ENCODE results near the gene FAM25C.
"Not testable (repeated sequence)": the region's sequence is repeated elsewhere in the genome, so short reads cannot be mapped to it uniquely, and the experiment has no call there.

Gene FAM25C

DNA sequence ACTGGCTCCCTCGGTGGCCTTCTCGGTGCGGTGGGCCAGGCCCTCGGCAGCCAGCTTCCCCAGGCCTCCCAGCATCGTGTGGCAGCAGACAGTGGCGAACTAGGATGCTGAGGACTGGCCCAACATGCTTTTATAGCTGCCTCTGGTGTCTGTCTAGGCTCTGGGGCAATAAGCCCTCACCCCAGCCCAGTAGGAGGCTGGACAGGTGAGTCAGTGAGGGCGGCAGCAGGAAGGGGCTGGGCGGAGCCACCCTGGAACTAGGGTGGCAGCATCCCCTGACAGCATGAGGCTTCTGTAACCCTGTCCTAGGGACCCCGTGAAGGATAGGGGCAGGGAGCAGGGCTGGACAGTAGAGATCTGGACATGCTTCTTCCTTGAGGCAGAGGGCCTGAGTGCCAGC lies at the start of gene FAM25C:
TSS of gene FAM25C (minus strand) at position 101 of the 400 bp plus-strand sequence. CDS start at position 75, 26 bp downstream.
- not testable (repeated sequence) for DNase-seq

DNA sequence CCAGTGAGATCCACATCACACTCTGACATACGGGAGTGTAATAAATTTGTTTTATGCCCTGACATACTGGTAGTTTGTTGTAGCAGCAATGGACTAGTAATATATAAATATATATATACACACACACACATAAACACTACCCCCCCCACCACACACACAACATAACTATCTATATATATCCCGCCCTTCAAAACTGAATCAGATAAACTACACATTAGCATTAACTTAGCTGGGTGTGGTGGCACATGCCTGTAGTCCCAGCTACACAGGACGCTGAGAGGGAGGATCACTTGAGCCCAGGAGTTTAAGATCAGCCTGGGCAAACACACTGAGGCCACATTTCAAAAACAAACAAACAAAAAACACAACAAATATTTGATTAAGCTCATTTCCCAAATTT lies 45.0 kb upstream of the FAM25C start:
- not testable (repeated sequence) for DNase-seq

DNA sequence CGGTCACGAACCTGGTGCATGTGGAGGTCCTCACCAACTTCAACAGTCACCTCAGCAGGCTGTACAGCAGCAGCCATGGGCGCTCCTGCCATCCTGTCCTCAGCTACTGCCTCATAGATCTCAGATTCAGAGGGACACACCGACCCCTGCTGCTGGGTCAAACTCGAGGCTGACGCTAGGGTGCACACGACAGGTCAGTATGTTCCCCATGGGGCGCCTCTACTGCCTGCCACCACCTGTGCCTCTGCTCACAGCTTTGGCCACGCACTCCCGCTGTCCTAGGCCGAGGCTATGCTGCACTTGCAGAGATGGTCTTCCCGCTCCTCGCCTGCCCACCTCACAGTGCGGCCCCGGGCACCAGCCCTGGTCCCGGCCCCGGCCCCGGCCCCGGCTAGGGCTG lies 31.8 kb upstream of the FAM25C start:
- peak; percentile 7 for DNase-seq

GRCh38 chr10:48002306-48002705 lies 2.7 kb upstream of the FAM25C start:
- DNase-seq = not testable (repeated sequence)

GRCh38 chr10:47994045-47994444 lies 5.5 kb downstream of the FAM25C start:
- DNase-seq = not testable (repeated sequence)

GRCh38 chr10:47992560-47992959 lies 7.0 kb downstream of the FAM25C start:
- DNase-seq = not testable (repeated sequence)

DNA sequence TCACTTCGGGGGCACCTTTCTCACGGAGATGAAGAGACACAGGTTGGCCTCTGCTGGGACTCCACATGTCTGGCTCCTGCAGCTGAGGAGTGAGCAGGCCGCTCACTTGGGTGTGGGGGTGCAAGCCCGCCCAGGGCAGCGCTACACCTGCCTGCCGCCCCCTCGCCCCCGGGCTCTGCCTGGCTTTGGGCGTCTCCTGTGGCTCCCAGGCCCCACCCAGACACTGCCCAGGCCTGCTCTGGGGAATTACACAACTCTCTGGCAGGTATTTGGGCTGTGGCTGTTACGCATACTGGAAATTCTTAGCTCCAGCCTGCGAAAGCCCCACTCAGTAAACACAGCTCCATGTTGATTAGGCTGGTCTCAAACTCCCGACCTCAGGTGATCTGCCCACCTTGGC lies 7.9 kb downstream of the FAM25C start:
- not testable (repeated sequence) for DNase-seq

- DNase-seq = not testable (repeated sequence)
These were observed 9.5 kb downstream of the FAM25C start for GRCh38 chr10:47990097-47990496.

DNA sequence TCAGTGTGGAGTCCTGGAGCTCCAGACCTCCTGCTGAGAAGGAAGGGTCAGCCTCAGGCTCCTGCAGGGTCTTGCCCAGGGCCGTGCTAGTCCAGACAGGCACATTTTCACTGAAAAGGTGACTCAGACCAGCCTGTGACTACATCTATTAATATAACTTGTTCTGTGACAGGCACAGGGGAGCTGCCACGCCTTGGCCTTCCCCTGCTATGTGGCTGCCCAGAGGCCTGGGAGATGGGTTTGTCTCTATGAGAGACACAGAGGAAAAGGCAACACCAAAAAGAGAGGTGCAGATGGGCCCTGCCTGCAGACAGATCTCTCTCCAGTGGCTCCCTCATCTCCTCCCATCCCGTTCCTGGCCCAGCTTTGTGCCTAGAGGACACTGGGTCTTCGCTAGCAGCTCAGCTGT lies 10.0 kb downstream of the FAM25C start:
- not testable (repeated sequence) for DNase-seq

GRCh38 chr10:47988718-47989541 lies 10.7 kb downstream of the FAM25C start:
- DNase-seq = not testable (repeated sequence)

- not testable (repeated sequence) for DNase-seq
These were observed 11.6 kb downstream of the FAM25C start for GRCh38 chr10:47987952-47988351.

- peak; percentile 27 for DNase-seq
These were observed 13.0 kb downstream of the FAM25C start for GRCh38 chr10:47986413-47987230.

DNA sequence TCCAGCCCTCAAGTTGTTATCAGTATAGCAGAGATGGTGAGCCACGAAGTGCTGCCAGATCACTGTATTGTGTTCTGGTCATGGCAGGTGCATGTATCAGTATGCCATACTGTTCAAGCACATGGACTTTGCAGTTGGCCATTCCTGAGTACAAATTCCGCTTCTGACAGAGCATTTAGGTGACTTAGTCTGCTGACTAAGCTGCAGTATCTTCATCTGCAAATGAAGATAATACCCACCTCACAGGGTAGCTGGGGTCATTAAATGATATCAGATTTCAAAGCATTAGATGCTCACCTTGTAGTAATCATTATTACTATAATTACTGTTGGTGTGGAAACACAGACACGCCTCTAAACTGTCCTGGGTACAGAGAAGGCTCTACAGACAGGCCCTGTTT lies 24.2 kb downstream of the FAM25C start:
- DNase-seq = not testable (repeated sequence)

DNA sequence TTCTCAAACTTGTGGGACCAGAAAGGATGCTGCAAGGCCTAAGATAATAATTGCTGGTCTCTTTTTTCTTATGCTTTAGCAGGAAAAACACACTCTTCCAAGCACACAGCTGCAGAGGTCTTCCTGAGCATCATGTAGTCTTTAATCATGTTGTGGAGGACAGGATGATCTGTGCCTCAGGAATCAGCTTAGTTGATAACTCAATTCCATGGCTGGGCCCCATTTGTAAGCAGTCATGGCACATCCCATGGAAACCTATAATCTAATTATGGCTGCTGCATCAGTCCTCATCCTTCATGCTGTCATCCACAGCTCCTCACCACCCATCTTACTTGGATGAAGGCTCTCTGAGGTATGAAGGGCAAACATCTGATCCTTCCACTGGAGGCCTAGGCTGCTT lies 26.5 kb downstream of the FAM25C start:
- DNase-seq = not testable (repeated sequence)

DNA sequence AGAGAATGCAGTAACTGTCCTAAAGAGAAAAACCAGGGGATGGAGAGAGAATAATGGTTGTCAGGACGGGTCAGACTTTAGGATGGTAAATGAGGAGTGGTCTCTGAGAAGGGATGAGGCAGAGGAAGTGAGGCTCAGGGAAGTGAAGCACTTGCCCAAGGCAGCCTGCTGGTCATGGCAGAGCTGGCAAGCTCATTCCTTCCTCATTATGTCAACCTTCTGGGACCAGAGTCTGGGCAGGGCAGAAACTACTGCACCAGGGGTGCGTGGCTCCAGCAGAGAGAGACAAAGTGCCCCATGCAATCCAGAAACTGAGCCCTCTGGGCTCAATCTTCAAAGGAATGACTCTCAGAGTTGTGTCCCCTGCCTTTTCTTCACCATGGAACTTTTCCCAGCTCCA lies 27.5 kb downstream of the FAM25C start:
- DNase-seq = not testable (repeated sequence)

DNA sequence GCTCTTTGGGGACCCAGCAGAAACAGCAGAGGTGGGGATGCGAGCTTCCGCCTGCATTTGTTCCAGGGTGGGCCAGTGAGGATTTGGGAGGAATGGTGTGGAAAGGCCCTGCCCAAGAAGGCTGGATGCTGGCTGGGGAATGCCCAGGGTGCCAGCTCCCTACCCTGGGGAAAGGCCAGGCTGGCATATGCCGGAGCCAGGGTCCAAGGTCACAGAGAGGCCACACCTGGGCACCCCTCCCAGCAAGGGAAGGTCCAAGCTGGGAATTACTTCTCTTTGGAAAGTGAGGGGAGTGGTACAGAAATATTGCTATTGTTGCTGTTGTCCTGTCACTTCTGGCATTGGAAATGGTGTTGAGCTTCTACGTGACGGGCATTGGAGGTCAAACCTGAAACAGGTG lies 28.0 kb downstream of the FAM25C start:
- DNase-seq = not testable (repeated sequence)

- peak; percentile 15 for DNase-seq
These were observed 29.5 kb downstream of the FAM25C start for GRCh38 chr10:47970047-47970446.

DNA sequence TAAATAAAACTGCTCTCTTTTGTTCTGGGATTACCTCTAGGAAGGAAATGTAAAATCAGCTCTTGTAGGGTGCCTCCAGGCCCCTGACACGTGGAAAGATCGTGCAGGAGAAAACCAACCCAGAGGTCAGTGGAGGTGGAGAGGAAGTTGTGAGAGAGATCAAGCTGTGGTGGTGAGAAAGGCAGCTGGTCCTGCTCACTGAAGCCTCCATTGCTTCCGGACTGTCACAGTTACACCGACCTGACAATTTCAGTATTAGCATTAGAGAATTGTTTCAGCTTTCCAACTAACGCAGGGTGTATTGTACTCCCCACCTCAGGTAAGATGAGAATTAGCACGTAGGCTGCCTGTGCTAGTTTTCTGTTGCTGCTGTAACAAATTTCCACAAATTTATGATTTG lies 30.6 kb downstream of the FAM25C start:
- DNase-seq = not testable (repeated sequence)

GRCh38 chr10:47964280-47965063 lies 35.1 kb downstream of the FAM25C start:
- not testable (repeated sequence) for DNase-seq

GRCh38 chr10:47962785-47963184 lies 36.8 kb downstream of the FAM25C start:
- not testable (repeated sequence) for DNase-seq

DNA sequence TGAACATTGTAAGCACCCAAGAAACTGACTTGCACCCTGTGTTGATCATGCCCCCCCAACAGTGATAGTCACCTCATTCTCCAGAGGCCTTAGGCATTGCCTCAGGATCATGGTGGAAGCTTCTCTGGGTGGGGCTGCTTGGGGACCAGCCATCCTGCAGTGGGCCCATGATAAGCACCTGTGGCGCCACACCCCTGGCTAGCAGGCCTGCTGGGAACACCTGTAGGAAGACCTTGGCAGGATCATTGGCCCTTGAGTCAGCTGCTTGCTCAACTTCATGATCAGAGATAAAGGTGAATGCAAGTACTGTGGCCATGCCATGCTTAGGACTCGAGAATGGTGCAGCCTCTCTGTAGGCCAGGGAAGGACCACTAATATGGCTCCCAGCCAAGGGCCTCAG lies 38.9 kb downstream of the FAM25C start:
- not testable (repeated sequence) for DNase-seq

DNA sequence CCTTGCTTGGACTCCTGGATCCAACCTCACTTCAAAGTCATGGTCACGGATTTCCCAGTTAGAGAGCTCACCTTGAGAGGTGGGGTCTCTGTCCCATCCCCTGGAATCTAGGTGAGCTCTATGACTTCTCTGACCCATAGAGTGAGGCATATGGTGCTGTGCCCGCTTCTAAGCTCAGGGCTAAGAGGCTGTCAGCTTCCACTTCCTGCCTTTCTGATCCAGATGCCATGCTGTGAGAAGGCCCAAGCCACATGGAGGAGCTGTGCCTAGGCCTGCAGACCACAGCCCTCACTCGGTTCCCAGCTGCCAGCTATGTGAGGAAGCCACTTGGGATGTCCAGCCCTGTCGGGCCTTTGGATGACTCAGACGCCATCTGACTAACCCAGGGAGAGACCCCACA lies 39.9 kb downstream of the FAM25C start:
- not testable (repeated sequence) for DNase-seq

DNA sequence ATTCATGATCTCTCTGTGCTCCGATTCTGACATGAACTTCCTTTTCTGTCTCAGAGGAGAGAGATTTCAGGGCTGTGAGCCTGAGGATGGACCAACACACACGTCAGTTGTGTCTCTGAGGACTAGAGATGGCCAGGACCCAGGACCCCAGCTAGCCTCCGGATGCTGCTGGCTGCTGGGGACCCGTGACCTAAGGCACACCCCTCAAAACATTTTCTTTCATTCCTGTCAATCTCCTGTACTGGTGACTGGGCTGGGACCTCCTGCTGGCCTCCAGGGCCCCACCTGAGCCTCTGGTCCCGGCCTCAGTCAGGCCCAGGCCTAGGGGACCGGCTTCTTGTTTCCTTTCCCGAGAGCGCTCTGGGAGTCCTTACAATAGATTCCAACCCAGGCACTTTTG lies 42.4 kb downstream of the FAM25C start:
- not testable (repeated sequence) for DNase-seq
